Endothelial cell of umbilical vein (primary cell): ENCODE results near the gene AVPR2. TPM values are rescaled to one million over a fixed set of nuclear protein-coding genes. Genes with fewer than 3 reads are reported as not detected.

Experiments
- BruUV-seq: library from RNA; stranded (reverse); fragments of 400-500 nt; replicated peaks from 2 replicates; lab custom pipeline; 2021; lab: Mats Ljungman, UMichigan
- CTCF ChIA-PET: fragments of 300-600, 350-600 bp; sonication (Branson Sonifier 250); formaldehyde crosslinking; loops from one replicate; lab custom pipeline; 2021; ENCODE audit warnings: antibody characterized with exemption, inconsistent platforms; lab: Charles Lee
- POLR2A ChIA-PET: fragments of 300-600, 350-600 bp; sonication (Branson Sonifier 250); formaldehyde crosslinking; loops from one replicate; lab custom pipeline; 2021; ENCODE audit warnings: antibody characterized with exemption, inconsistent platforms; lab: Charles Lee
- DNase-seq: peaks from one replicate; pipeline ENCODE4 v3.0.0-alpha.2; 2011; ENCODE audit warnings: low read depth, low spot score
- FAIRE-seq: peaks from 2 replicates; lab custom pipeline; 2011; peaks lifted over from hg19 to GRCh38; lab: Jason Lieb, UNC
- H2AFZ ChIP-seq: 2 replicates; pipeline ENCODE4 v1.6.0; 2012; ENCODE audit warnings: low read depth, low read length, control low read depth, inconsistent platforms
- H3K27ac ChIP-seq: 2 replicates; pipeline ENCODE4 v1.5.1; 2011; ENCODE audit warnings: low read depth, mild to moderate bottlenecking, control low read depth, low read length, moderate library complexity; ENCODE audit not compliant: insufficient read depth
- H3K27me3 ChIP-seq, 2 experiments: 2 replicates each; pipeline versions ENCODE4 v1.6.0 to v1.6.1; 2011; ENCODE audit warnings: low read length in 2 of 2, mixed read lengths in 1 of 2; ENCODE audit not compliant: control insufficient read depth in 2 of 2, insufficient read depth in 2 of 2
- H3K36me3 ChIP-seq, 2 experiments: 2 replicates in 1 of 2; 3 replicates in 1 of 2; pipeline ENCODE4 v1.5.1; 2011; ENCODE audit warnings: low read length in 2 of 2, mild to moderate bottlenecking in 1 of 2, moderate library complexity in 1 of 2; ENCODE audit not compliant: control insufficient read depth in 2 of 2, insufficient read depth in 2 of 2; ENCODE audit errors: extremely low read depth in 1 of 2
- H3K4me1 ChIP-seq: 3 replicates; pipeline ENCODE4 v1.5.1; 2011; ENCODE audit warnings: mild to moderate bottlenecking, low read length; ENCODE audit not compliant: control insufficient read depth, insufficient read depth; ENCODE audit errors: extremely low read depth
- H3K4me2 ChIP-seq: 2 replicates; pipeline ENCODE4 v1.6.1; 2011; ENCODE audit warnings: low read length, control low read depth, mixed read lengths; ENCODE audit not compliant: insufficient read depth
- H3K4me3 ChIP-seq, 3 experiments: fragments of 200-600 bp in 1 of 3; sonication (generic), shearing (Covaris generic) in 1 of 3; replicated peaks in 1 of 3; 2 replicates each; pipeline ENCODE4 v1.5.1; 2011 to 2016; ENCODE audit warnings: control low read depth in 3 of 3, low read length in 3 of 3, mild to moderate bottlenecking in 2 of 3, inconsistent platforms in 1 of 3, low read depth in 1 of 3, moderate library complexity in 1 of 3; ENCODE audit not compliant: insufficient read depth in 1 of 3
- H3K79me2 ChIP-seq: 2 replicates; pipeline ENCODE4 v1.6.0; 2012; ENCODE audit warnings: low read length, inconsistent platforms; ENCODE audit not compliant: control insufficient read depth, insufficient read depth
- H3K9ac ChIP-seq: replicated peaks from 2 replicates; pipeline ENCODE3; 2011; ENCODE audit warnings: low read length, control low read depth; ENCODE audit not compliant: insufficient read depth; ENCODE audit errors: extremely low read depth
- H3K9me1 ChIP-seq: replicated peaks from 3 replicates; pipeline ENCODE4 v1.6.0; 2011; ENCODE audit warnings: mild to moderate bottlenecking, low read length; ENCODE audit not compliant: control insufficient read depth, insufficient read depth; ENCODE audit errors: extremely low read depth
- H3K9me3 ChIP-seq: replicated peaks from 2 replicates; pipeline ENCODE4 v1.5.1; 2012; ENCODE audit warnings: low read length, inconsistent platforms; ENCODE audit not compliant: control insufficient read depth, insufficient read depth
- H4K20me1 ChIP-seq: replicated peaks from 2 replicates; pipeline ENCODE3; 2011; ENCODE audit warnings: mild to moderate bottlenecking, low read length; ENCODE audit not compliant: control insufficient read depth, insufficient read depth; ENCODE audit errors: extremely low read depth
- EZH2 ChIP-seq: IDR thresholded peaks from 2 replicates; pipeline ENCODE4 v1.6.1; 2012; ENCODE audit warnings: borderline replicate concordance, low read depth, mild to moderate bottlenecking, moderate library complexity, low read length, inconsistent platforms; ENCODE audit not compliant: severe bottlenecking
- GATA2 ChIP-seq: IDR thresholded peaks from 2 replicates; pipeline ENCODE4 v1.7.0; 2011; ENCODE audit warnings: low read depth, mild to moderate bottlenecking, moderate library complexity, mixed read lengths, low read length; ENCODE audit not compliant: insufficient read length, insufficient read depth
- dilution Hi-C: fragments of 300-500 bp; cut with MboI; formaldehyde crosslinking; loops from one replicate; pipeline ENCODE4 v1.15.0; 2019; ENCODE audit warnings: low sequenced_read_pairs; ENCODE audit not compliant: extremely low pct_ligation_motif_present
- intact Hi-C: fragments of 100-400 bp; cut with micrococcal nuclease; formaldehyde crosslinking; loops from one replicate; pipeline ENCODE4 v1.10.0; 2022
- polyA plus RNA-seq, 4 experiments: library from polyadenylated mRNA; depleted of rRNA in 3 of 4; stranded (reverse) in 3 of 4; unstranded in 1 of 4; fragments of >200 nt; gene quantifications; 2 replicates each; pipeline versions ENCODE4 v1.2.1 to v1.2.3, GENCODE V29; 2011 to 2012; ENCODE audit warnings: missing spikeins in 1 of 4
- total RNA-seq: library from RNA; stranded (reverse); gene quantifications from 2 replicates; pipeline ENCODE4 v1.2.3, GENCODE V29; 2021

Gene AVPR2
- total and polyA plus RNA-seq, 2 donors (not counting 3 experiments of a cell fraction or from before 2014, with no cell fraction given), result not detected

DNA sequence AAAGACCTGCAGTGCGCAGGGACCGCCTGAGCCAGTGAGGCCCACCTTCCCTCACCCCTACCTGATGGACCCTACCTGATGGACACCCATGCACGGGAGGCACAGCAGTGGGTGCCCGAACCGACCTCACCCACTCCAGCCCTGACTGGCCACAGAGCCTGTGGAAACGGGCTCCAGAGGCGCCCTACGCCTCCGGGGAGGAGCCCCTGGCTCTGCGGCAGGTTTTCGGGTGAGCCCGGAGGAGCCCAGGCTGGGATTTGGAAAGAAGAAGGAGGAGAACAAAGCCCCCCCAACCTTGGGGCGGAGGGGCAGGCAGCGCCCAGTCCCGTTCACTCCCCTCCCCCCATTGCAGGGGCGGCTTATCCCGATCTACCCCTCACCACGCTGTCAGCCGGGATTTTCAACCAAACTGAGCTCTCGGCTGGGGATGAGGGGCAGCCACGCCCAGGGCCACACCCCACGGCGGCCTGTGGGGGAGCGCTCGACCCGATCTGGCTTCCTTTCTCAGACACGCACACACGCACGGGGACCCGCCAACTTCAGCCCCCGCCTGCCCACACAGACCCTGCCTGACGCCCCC, 19.2 kb upstream of the AVPR2 start:
- H3K4me3 ChIP-seq, result no peak overlapping the region
- no peaks in the 10 kb centered on the region for H3K4me1 ChIP-seq
- no TSS peak for BruUV-seq
- DNase-seq, result no peak
- H2AFZ ChIP-seq, result no peak overlapping the region
- dilution Hi-C loops (no loop called here), intact Hi-C loops (loop anchor here (10.0 kb wide), 1 partner anchor 70 kb away; no protein-coding TSS in a partner anchor)
- no peak for FAIRE-seq
- peaks cover 30 to 33% of the 10 kb centered on the region in 2 experiments for H3K27me3 ChIP-seq
- ChIA-PET CTCF (no interaction called here), POLR2A (no interaction called here)
- no peaks in the 10 kb centered on the region for H3K36me3 ChIP-seq
- no peaks in the 10 kb centered on the region for H3K9me3 ChIP-seq
- TF ChIP-seq GATA2, result no peak
- TF ChIP-seq EZH2, result peak; percentile 90
- H3K79me2 ChIP-seq, result no peaks in the 10 kb centered on the region
- no peak overlapping the region for H3K27ac ChIP-seq
- no peaks in the 10 kb centered on the region for H3K9me1 ChIP-seq
- no peaks in the 10 kb centered on the region for H4K20me1 ChIP-seq
- H3K9ac ChIP-seq, result no peak overlapping the region
- H3K4me2 ChIP-seq, result no peak overlapping the region

DNA sequence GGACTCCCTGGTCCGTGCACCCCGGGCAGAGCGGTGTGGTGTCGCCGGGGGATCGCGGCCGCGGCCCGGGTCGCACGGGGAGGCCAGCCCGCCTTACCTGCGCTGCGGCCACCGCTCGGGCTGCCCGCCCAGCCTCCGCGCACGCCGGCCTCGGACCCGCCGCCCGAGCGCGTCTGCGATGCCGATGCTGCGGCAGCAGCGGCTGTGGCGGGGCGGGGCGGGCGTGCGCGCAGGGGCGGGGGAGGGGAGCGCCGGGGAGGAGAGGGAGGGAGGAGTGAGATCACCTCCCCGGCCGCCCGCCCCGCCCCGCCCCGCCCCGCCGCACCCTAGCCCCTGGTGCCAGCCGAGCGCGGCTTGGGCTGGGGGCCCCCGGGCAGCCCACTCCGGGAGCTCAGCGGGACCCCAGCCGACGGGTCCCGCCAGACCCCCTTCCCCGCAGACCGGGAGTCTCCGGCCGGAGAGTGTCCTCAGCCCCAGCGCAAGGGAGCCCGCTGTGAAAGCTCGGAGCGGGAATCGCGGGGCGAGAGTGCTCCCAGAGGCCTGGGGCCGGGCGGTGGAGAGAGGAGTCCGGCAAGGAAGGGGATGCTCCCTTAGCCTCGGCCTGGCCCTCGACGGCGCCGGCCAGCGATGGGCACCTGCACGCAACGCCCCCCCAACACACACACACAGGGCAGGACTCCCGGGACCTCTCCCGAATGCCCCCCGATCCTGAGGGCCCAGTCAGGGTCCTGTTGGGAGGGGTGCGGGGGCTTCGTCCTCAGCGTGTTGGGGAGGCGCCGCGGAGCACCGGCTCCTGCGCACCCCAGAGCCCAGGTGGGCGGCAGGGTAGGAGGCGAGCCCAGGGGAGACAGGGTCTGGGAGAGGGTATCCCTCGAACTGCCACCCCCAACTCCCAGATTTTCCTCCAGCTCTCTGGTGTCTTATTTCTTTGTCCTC, 18.2 kb upstream of the AVPR2 start, which contains the start of gene L1CAM:
Gene L1CAM, minus strand, starts transcription at position 206 of the 936 bp plus-strand sequence. CDS start 10,337 bp downstream, outside the sequence.
- H2AFZ ChIP-seq, result no peak within 1 kb of the TSS
- FAIRE-seq, result no peak

More for the DNA sequence above, 18.2 kb upstream of the AVPR2 start, which contains the start of gene L1CAM:
- H3K9me3 ChIP-seq, result no peaks in the 10 kb centered on the region
- H3K79me2 ChIP-seq, result no peaks in the 10 kb centered on the region
- H3K9ac ChIP-seq, result no peak within 1 kb of the TSS
- no peaks in the 10 kb centered on the region for H3K9me1 ChIP-seq
- no peaks in the 10 kb centered on the region for H3K4me1 ChIP-seq
- peaks cover 28 to 32% of the 10 kb centered on the region in 2 experiments for H3K27me3 ChIP-seq
- DNase-seq, result no peak
- H4K20me1 ChIP-seq, result no peaks in the 10 kb centered on the region
- intact Hi-C loops (loop anchor here (10.0 kb wide), 1 partner anchor 71 kb away; no protein-coding TSS in a partner anchor), dilution Hi-C loops (no loop called here)
- no TSS peak for BruUV-seq
- no peak within 1 kb of the TSS for H3K4me3 ChIP-seq
- no peak within 1 kb of the TSS for H3K4me2 ChIP-seq
- ChIA-PET CTCF (no interaction called here), POLR2A (no interaction called here)
- no peak within 1 kb of the TSS for H3K27ac ChIP-seq
- peak; percentile 55 for TF ChIP-seq EZH2
- TF ChIP-seq GATA2, result no peak
- H3K36me3 ChIP-seq, result no peaks in the 10 kb centered on the region
